BLaER1 (cell line): Measurements from ENCODE around the gene CES4A.
"Not testable (repeated sequence)": the region's sequence is repeated elsewhere in the genome, so short reads cannot be mapped to it uniquely, and the experiment has no call there.

Experiments
- H3K27ac ChIP-seq: shearing (Covaris generic); formaldehyde crosslinking; 2 replicates; pipeline ENCODE4 v1.8.1; 2022
- H3K27me3 ChIP-seq: shearing (Covaris generic); formaldehyde crosslinking; 2 replicates; pipeline ENCODE4 v1.8.1; 2022
- H3K36me3 ChIP-seq: shearing (Covaris generic); formaldehyde crosslinking; 2 replicates; pipeline ENCODE4 v1.8.1; 2022
- H3K4me1 ChIP-seq: shearing (Covaris generic); formaldehyde crosslinking; 2 replicates; pipeline ENCODE4 v1.8.1; 2022
- H3K4me2 ChIP-seq: shearing (Covaris generic); formaldehyde crosslinking; 2 replicates; pipeline ENCODE4 v1.8.1; 2022
- H3K4me3 ChIP-seq: shearing (Covaris generic); formaldehyde crosslinking; 2 replicates; pipeline ENCODE4 v1.8.1; 2022
- H3K9ac ChIP-seq: shearing (Covaris generic); formaldehyde crosslinking; 2 replicates; pipeline ENCODE4 v1.8.1; 2022
- H3K9me3 ChIP-seq: shearing (Covaris generic); formaldehyde crosslinking; 2 replicates; pipeline ENCODE4 v1.8.1; 2022
- H4K20me1 ChIP-seq: shearing (Covaris generic); formaldehyde crosslinking; 2 replicates; pipeline ENCODE4 v1.8.1; 2022
- Cebpa-rat ChIP-seq: shearing (Covaris generic); IDR thresholded peaks from 2 replicates; pipeline ENCODE4 v1.8.1; 2022

CES4A gene

GRCh38 chr16:67039260-67040020 is 51.1 kb downstream of the CES4A start:
- no peaks in the 10 kb centered on the region for H3K27me3 ChIP-seq
- H3K27ac ChIP-seq: no peak overlapping the region
- no peak overlapping the region for H3K4me2 ChIP-seq
- H3K9me3 ChIP-seq: no peaks in the 10 kb centered on the region
- H3K4me3 ChIP-seq: no peak overlapping the region
- H3K9ac ChIP-seq: no peak overlapping the region
- TF ChIP-seq Cebpa-rat: no peak
- H4K20me1 ChIP-seq: peaks cover 98% of the 10 kb centered on the region
- H3K4me1 ChIP-seq: peaks cover 30% of the 10 kb centered on the region
- peaks cover 70% of the 10 kb centered on the region for H3K36me3 ChIP-seq

GRCh38 chr16:67040166-67040565 is 51.8 kb downstream of the CES4A start:
- H3K27ac ChIP-seq: no peak overlapping the region
- TF ChIP-seq Cebpa-rat: no peak
- H3K36me3 ChIP-seq: peaks cover 65% of the 10 kb centered on the region
- no peak overlapping the region for H3K4me3 ChIP-seq
- H3K4me2 ChIP-seq: no peak overlapping the region
- peaks cover 23% of the 10 kb centered on the region for H3K4me1 ChIP-seq
- H3K9me3 ChIP-seq: no peaks in the 10 kb centered on the region
- no peak overlapping the region for H3K9ac ChIP-seq
- H3K27me3 ChIP-seq: no peaks in the 10 kb centered on the region
- H4K20me1 ChIP-seq: peaks cover 98% of the 10 kb centered on the region

GRCh38 chr16:67040906-67041305 is 52.5 kb downstream of the CES4A start:
- H3K27me3 ChIP-seq: no peaks in the 10 kb centered on the region
- TF ChIP-seq Cebpa-rat: no peak
- H3K4me1 ChIP-seq: peaks cover 15% of the 10 kb centered on the region
- H3K27ac ChIP-seq: no peak overlapping the region
- H3K9me3 ChIP-seq: no peaks in the 10 kb centered on the region
- peaks cover 98% of the 10 kb centered on the region for H4K20me1 ChIP-seq
- H3K4me2 ChIP-seq: 0 out of 2 replicates have a peak overlapping the region, but pooled peaks have one; percentile 3
- H3K36me3 ChIP-seq: peaks cover 71% of the 10 kb centered on the region
- no peak overlapping the region for H3K9ac ChIP-seq
- no peak overlapping the region for H3K4me3 ChIP-seq

GRCh38 chr16:67041520-67041919 is 53.1 kb downstream of the CES4A start:
- peaks cover 71% of the 10 kb centered on the region for H3K36me3 ChIP-seq
- H3K4me3 ChIP-seq, H3K27ac ChIP-seq, H3K9ac ChIP-seq, H3K9me3 ChIP-seq, H3K4me2 ChIP-seq, H3K27me3 ChIP-seq: not testable (repeated sequence)
- H4K20me1 ChIP-seq: peaks cover 98% of the 10 kb centered on the region
- peaks cover 11% of the 10 kb centered on the region for H3K4me1 ChIP-seq

GRCh38 chr16:67043420-67043819 is 55.0 kb downstream of the CES4A start:
- peaks cover 81% of the 10 kb centered on the region for H3K36me3 ChIP-seq

GRCh38 chr16:67050796-67051195 is 62.4 kb downstream of the CES4A start:
- Histone ChIP-seq H3K4me3 (no peak overlapping the region), H3K27ac (no peak overlapping the region), H3K36me3 (peaks cover 63% of the 10 kb centered on the region), H3K9me3 (no peaks in the 10 kb centered on the region), H3K4me2 (no peak overlapping the region), H3K9ac (no peak overlapping the region), H4K20me1 (peaks cover 76% of the 10 kb centered on the region), H3K27me3 (no peaks in the 10 kb centered on the region), H3K4me1 (peaks cover 40% of the 10 kb centered on the region)
- TF ChIP-seq Cebpa-rat: no peak

More at GRCh38 chr16:67043420-67043819, 55.0 kb downstream of the CES4A start:
- H3K4me1 ChIP-seq: peaks cover 11% of the 10 kb centered on the region
- peaks cover 100% of the 10 kb centered on the region for H4K20me1 ChIP-seq
- H3K9ac ChIP-seq: no peak overlapping the region
- no peak for TF ChIP-seq Cebpa-rat
- no peak overlapping the region for H3K4me2 ChIP-seq
- H3K4me3 ChIP-seq: no peak overlapping the region
- no peak overlapping the region for H3K27ac ChIP-seq
- no peaks in the 10 kb centered on the region for H3K9me3 ChIP-seq
- no peaks in the 10 kb centered on the region for H3K27me3 ChIP-seq

- no peak overlapping the region for H3K4me2 ChIP-seq
- H4K20me1 ChIP-seq: peaks cover 68% of the 10 kb centered on the region
- H3K27me3 ChIP-seq: no peaks in the 10 kb centered on the region
- H3K36me3 ChIP-seq: peaks cover 62% of the 10 kb centered on the region
- H3K9me3 ChIP-seq: no peaks in the 10 kb centered on the region
- TF ChIP-seq Cebpa-rat: no peak
- peak overlapping the region; percentile 20; the same call in 1 of the 2 replicates for H3K27ac ChIP-seq
- peaks cover 52% of the 10 kb centered on the region for H3K4me1 ChIP-seq
- no peak overlapping the region for H3K4me3 ChIP-seq
- H3K9ac ChIP-seq: no peak overlapping the region
These were observed 64.0 kb downstream of the CES4A start for GRCh38 chr16:67052399-67052798.

GRCh38 chr16:67053767-67054334 is 65.5 kb downstream of the CES4A start:
- Histone ChIP-seq H3K27ac (peak overlapping the region; percentile 62), H3K4me2 (peak overlapping the region; percentile 48), H3K9me3 (no peaks in the 10 kb centered on the region), H4K20me1 (peaks cover 54% of the 10 kb centered on the region), H3K4me3 (no peak overlapping the region), H3K27me3 (no peaks in the 10 kb centered on the region), H3K36me3 (peaks cover 58% of the 10 kb centered on the region), H3K4me1 (peaks cover 64% of the 10 kb centered on the region), H3K9ac (no peak overlapping the region)
- no peak for TF ChIP-seq Cebpa-rat

- Histone ChIP-seq H3K27me3 (no peaks in the 10 kb centered on the region), H3K4me1 (peaks cover 74% of the 10 kb centered on the region), H3K4me2 (peak overlapping the region; percentile 48; the same call in 1 of the 2 replicates), H3K9ac (no peak overlapping the region), H3K27ac (peak overlapping the region; percentile 62; the same call in 1 of the 2 replicates), H4K20me1 (peaks cover 43% of the 10 kb centered on the region), H3K9me3 (0 out of 2 replicates have a peak, but pooled peaks cover 4% of the 10 kb centered on the region), H3K4me3 (no peak overlapping the region), H3K36me3 (peaks cover 55% of the 10 kb centered on the region)
- TF ChIP-seq Cebpa-rat: no peak
These were observed 66.5 kb downstream of the CES4A start for GRCh38 chr16:67054901-67055300.
